AG09309 (cell line): ENCODE data around the gene CRYGB.
"Not testable (repeated sequence)": the region's sequence is repeated elsewhere in the genome, so short reads cannot be mapped to it uniquely, and the experiment has no call there.

Experiments
- DNase-seq: peaks from one replicate; pipeline ENCODE4 v3.0.0-alpha.2; 2010; ENCODE audit warnings: low read depth
- H3K4me3 ChIP-seq: 2 replicates; pipeline ENCODE4 v1.5.1; 2011; ENCODE audit warnings: mild to moderate bottlenecking, low read depth, low read length, moderate library complexity; ENCODE audit not compliant: control insufficient read depth
- TF ChIP-seq, protein P1 (sequence below): IDR thresholded peaks from 2 replicates; pipeline ENCODE4 v1.5.1; 2011; ENCODE audit warnings: mild to moderate bottlenecking, low read depth, low read length, inconsistent platforms; ENCODE audit not compliant: insufficient read depth, control insufficient read depth; ENCODE audit errors: missing control alignments

CRYGB gene

DNA sequence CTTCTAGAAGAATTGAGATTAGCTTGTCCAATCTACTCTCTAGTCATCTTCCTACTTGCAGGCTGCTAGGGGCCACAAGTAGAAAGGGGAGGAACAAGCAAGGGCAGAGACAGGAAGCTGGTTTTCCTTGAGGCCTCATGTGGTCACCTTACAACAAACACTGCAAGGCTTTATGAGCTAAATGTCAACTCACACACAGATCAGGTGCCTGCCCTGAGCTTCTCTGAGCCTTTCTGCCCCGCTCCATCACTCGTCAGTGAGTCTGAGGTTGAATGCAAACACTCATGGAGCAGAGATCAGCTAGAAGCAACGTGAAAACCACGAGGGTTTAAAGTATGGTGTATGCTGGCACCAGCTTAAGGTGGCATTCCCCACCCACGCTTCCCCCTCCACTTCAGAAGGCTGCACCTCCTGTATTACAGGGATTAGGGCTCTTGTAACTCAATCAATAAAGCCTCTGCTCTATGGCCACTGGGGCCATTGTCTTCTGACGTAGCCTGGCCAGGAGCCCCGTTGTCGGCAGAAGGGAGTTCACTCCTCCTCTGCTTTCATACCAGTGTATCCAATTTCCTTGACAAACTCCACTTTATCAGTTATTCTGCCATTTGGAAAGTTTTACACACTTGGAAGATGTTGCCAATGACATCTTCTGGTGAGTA is 10.9 kb downstream of the CRYGB start:
- no peak for DNase-seq
- TF ChIP-seq, protein P1, sequence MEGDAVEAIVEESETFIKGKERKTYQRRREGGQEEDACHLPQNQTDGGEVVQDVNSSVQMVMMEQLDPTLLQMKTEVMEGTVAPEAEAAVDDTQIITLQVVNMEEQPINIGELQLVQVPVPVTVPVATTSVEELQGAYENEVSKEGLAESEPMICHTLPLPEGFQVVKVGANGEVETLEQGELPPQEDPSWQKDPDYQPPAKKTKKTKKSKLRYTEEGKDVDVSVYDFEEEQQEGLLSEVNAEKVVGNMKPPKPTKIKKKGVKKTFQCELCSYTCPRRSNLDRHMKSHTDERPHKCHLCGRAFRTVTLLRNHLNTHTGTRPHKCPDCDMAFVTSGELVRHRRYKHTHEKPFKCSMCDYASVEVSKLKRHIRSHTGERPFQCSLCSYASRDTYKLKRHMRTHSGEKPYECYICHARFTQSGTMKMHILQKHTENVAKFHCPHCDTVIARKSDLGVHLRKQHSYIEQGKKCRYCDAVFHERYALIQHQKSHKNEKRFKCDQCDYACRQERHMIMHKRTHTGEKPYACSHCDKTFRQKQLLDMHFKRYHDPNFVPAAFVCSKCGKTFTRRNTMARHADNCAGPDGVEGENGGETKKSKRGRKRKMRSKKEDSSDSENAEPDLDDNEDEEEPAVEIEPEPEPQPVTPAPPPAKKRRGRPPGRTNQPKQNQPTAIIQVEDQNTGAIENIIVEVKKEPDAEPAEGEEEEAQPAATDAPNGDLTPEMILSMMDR = no peak
- no peak overlapping the region for H3K4me3 ChIP-seq

DNA sequence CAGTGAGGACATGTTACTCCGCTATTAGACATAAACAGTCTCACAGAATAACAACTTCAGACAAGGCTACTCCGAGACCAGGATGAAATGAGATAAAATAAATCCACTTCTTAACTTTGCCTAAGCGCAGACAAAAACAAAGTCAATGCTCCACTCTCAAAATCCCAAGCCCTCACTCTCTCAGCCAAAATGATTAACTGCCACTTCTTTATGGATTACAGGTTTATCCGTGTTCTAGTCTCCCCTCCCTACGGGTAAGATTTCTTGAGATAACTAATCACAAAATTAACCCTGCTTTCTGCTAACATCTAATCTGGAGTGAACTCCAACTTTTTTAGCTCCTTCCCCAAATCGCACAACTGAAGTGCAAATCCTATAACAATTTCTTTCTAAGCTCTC is 15.2 kb downstream of the CRYGB start:
- TF ChIP-seq, protein P1 = no peak
- DNase-seq = no peak
- no peak overlapping the region for H3K4me3 ChIP-seq

DNA sequence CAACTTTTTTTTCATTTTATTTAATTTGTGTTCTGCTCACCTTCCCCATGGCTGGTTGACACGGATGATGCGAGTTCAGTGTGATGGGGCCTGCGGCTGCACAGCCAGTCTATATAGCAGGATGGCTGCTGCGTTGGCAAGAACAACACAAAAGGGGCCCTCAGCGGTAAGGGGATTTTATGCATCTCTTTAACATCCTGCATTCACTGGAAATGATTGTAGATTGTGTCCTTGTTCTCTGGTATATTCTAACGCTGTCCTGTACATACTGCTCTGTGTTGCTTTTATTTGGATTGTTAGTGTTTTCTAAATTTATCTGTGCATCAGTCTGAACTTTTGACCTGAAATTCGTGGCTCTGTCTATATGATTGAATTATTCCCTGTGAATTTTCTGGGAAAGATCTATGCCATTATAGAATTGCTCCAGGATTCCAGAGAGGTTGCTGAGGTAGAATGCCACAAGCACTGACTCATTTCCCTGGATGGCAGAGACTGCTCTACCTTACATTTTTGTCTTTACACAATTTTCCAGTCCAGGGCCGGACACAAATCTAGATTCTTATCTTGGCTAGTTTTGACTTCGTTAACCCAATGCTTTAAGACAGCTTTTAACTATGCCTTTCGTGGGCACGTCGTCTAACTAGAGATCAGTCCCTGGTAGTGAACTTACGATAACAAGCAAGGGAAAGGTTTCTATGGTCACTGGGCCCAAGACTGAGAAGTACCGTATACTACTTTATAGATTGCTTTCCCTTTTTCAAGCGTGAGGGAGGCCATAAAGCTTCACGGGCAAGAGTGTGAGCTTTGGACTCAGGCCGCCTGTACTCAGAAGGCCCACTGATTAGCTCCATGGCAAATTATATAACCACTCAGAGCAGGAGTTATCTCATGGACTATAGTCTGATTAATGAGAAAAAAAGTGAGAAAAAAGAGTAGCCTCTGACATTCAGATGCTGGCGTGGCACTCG is 15.9 kb downstream of the CRYGB start, which contains the start of gene CRYGC:
TSS of gene CRYGC (minus strand) at position 85 of the 968 bp plus-strand sequence. CDS start at position 49, 36 bp downstream.
- DNase-seq = no peak
- H3K4me3 ChIP-seq = no peak within 1 kb of the TSS
- TF ChIP-seq, protein P1 = no peak

DNA sequence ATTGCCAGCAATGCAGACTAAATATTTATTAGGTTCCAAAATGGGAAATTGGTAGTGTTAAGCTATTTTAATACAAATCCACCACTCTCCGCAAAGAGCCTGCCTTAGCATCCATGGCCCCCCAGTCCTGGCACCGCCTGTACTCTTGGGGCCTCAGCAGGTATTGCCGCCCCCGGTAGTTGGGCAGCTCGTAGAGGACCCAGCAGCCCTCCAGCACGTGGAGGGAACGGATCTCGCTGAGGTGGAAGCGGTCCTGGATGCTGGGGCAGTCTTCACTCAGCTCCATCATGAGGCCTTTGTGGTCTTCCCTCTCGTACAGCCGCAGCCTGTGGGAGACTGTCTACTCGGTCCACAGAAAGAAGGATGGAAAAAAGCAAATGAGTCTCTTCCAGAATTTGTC is 17.8 kb downstream of the CRYGB start:
- H3K4me3 ChIP-seq = no peak overlapping the region
- TF ChIP-seq, protein P1 = no peak
- DNase-seq = no peak

DNA sequence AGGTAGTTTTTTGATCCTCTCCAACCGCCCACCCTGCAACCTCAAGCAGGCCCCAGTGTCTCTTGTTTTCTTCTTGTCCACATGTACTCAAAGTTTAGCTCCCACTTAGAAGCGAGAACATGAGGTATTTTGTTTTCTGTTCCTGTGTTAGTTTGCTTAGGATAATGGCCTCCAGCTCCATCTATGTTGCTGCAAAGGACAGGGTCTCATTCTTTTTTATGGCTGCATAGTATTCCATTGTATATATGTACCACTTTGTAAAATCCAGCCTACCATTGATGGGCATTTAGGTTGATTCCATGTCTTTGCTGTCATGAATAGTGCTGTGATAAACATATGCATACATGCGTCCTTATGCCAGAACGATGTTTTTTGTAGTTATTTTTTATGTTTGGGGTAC is 18.9 kb downstream of the CRYGB start:
- no peak for DNase-seq
- TF ChIP-seq, protein P1 = no peak
- no peak overlapping the region for H3K4me3 ChIP-seq

DNA sequence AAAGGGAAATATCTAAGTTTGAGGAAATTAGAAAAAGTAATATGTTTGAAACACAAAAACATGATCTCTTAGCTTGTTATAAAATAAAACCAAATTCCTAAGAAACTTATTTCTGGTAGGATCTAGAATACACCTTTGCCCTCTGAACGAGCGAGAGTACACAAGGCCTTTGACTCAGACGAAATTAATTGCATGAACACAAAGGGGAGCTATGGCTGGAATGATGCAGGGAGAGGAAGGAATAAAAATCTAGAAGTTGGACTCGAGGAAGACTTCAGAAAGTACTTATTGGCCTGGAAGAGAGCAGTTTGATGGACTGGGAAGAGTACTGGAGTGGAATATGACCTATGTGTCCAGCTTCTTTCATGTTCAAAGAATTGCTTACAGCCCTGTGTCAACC is 20.7 kb downstream of the CRYGB start:
- TF ChIP-seq, protein P1 = no peak
- no peak for DNase-seq
- no peak overlapping the region for H3K4me3 ChIP-seq

DNA sequence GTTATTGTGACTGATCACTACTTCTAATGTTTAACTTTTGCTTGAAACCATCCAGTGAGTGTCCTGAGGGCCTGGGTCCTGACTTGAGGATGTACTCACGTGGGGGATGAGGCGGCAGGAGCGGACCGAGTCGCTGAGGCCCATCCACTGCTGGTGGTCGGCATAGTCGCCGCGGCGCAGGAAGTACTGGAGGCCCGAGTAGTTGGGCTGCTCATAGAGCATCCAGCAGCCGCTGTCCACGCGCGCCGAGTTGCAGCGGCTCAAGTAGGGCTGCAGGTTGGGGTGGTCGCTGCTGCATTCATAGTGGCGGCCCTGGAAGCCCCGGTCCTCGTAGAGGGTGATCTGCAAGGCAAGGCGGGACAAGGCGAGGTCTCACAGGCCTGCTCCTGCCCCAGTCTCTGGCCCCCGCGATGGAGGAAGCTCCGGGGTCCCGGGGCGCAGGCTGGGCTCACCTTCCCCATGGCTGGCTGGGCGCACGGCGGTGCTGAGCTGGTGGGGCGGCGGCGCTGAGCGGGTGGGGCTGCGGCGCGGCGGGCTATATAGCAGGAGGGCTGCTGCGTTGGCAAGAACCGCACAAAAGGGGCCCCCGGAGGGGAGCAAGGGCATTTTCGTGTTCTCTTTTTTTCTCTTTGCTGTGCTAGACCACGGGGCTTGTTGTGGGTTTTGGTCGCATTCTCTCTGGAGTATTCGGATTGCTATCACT is 21.8 kb downstream of the CRYGB start, which contains the start of gene CRYGD:
TSS of gene CRYGD (minus strand) at position 512 of the 703 bp plus-strand sequence. CDS start at position 461, 51 bp downstream.
- H3K4me3 ChIP-seq, DNase-seq: not testable (repeated sequence)
